Measurements from ENCODE around the gene NBEAL2. TPM values are rescaled to one million over a fixed set of nuclear protein-coding genes. Genes with fewer than 3 reads are reported as not detected.
A peak's percentile ranks its signal among the peaks of the same experiment; 100 is the strongest.

Gene NBEAL2, protein sequence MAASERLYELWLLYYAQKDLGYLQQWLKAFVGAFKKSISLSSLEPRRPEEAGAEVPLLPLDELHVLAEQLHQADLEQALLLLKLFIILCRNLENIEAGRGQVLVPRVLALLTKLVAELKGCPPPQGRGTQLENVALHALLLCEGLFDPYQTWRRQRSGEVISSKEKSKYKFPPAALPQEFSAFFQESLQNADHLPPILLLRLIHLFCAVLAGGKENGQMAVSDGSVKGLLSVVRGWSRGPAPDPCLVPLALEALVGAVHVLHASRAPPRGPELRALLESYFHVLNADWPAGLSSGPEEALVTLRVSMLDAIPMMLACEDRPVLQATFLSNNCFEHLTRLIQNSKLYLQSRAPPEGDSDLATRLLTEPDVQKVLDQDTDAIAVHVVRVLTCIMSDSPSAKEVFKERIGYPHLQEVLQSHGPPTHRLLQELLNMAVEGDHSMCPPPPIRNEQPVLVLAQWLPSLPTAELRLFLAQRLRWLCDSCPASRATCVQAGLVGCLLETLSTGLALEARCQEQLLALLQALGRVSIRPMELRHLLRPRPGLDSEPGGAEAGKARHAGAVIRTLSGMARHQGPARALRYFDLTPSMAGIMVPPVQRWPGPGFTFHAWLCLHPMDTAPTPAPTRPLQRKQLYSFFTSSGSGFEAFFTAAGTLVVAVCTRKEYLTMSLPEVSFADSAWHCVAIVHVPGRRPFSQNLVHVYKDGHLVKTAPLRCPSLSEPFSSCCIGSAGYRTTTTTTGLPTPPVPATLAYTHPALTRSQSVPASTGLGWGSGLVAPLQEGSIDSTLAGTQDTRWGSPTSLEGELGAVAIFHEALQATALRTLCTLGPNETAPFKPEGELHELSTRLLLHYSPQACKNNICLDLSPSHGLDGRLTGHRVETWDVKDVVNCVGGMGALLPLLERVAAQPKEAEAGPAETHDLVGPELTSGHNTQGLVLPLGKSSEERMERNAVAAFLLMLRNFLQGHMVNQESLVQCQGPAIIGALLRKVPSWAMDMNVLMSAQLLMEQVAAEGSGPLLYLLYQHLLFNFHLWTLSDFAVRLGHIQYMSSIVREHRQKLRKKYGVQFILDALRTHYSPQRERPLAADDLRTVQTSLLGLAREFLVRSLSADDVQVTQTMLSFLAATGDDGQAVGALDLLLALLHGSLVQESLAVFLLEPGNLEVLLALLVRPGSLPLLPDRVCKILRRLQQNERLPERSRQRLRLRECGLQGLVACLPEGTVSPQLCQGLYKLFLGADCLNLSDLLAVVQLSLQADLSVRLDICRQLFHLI (N-terminal part only)
- 14.8 and 16.3 TPM in 2 replicates for total RNA-seq (2014; rRNA removed; shearing (Covaris generic))
- polyA plus RNA-seq (2014; cell fraction: nucleus; rRNA removed) = 257 and 277 TPM in 2 replicates

DNA sequence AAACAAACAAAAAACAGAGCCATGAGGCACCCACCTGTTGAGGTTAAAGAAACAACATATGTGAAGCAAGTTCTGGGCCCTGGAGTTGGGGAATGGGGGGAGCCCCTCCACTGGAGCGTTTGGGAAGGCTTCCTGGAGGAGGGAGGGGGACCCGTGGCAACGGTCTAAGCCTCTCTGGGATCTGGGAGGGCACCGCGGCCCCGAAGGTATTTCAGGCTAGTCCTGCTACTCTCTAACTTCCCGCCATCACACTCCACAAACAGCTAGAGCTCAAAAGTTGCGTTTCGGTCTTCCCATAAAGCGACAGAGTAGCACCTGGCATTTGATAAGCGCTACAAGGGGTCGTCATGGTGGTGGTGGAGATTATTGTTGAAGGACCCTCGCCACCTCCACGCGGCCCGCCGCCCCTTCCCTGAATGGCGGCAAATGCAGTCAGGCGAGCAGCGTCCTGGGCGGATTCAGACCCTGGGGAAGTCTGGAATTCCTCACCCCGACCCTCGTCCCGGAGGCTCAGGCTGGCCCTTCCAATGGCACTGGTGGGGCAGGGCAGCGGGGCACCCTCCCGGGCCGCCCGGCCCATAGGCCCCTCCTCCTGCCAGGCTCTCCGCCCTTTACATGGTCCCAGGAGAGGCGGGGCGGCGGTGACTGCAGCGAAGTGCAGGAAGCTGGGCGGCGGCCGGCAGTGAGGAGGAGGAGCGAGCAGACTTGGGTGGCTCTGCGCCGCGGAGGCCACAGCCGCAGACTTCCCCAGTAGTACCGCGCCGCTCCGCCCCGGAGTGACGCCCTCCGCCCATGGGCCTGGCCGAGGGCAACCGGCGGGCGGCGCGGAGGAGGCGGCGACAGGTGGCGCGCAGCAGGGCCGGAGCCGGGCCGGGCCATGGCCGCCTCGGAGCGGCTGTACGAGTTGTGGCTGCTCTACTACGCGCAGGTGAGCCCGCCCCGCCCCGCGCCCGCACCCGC lies at the start of gene NBEAL2:
NBEAL2 (plus strand) TSS at position 682 of the 960 bp plus-strand sequence; CDS start at position 878, 196 bp downstream.
- DNase-seq (ENCODE audit: extremely low read depth, low read depth) = peak; percentile 88

DNA sequence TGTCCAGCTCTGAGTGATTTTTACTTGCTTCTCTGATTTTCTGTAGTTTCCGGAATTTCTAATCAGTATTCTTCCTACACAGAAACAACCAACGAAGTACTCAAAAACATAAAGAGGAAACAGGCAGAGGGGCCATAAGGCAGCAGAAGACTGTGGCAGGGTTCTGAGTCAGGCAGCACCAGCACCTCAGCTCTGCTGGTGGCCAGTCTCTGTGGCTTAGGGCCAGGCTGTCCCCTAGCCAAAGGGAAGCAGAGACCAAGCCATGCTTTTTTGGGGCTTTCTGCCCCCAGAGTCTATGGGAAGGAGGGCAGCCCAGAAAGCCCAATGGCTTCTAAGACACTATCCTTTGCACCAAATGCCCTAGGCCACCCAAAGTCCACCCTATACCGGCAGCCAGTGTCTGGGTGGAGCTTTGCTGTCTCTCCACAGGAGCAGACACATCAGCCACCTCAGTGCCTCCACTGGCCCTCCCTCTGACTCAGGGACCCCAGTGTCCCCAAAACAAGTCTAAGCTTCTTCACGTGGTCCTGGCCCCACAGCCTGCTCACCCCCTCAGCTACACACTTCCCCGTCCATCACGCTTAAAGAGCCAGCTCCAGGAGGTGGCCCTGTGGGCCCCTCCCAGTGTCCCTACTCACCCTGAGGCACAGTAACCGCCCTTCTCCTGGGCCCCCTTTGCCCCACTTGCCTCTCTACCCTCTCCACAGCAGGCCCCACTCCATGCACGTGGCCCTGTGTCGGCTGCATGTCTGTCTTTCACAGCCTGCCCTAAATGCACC lies 49.1 kb upstream of the NBEAL2 start:
- DNase-seq (ENCODE audit: extremely low read depth, low read depth) = no peak

DNA sequence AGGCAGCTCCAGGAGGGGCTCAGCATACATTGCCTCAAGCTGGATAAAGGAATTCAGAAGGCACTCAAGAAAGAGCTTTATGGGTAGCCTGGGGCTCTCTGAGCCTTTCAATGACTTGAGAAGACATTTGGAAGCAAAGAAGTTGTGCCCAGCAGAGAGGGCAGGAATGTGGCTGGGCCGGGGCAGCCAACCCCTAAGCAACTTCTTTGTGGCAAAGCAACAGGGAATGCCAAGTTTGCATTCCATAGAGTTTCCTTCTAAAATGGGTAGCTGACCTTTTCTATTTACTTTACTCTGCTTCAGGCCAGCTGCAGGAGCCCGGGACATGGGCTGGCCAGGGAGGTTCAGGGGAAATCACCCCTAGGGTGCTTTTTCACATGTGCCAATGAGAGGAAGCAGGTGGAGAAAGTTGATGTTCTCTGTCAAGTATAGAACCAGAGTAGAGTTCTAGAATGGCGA lies 48.5 kb upstream of the NBEAL2 start:
- no peak for DNase-seq (ENCODE audit: extremely low read depth, low read depth)

DNA sequence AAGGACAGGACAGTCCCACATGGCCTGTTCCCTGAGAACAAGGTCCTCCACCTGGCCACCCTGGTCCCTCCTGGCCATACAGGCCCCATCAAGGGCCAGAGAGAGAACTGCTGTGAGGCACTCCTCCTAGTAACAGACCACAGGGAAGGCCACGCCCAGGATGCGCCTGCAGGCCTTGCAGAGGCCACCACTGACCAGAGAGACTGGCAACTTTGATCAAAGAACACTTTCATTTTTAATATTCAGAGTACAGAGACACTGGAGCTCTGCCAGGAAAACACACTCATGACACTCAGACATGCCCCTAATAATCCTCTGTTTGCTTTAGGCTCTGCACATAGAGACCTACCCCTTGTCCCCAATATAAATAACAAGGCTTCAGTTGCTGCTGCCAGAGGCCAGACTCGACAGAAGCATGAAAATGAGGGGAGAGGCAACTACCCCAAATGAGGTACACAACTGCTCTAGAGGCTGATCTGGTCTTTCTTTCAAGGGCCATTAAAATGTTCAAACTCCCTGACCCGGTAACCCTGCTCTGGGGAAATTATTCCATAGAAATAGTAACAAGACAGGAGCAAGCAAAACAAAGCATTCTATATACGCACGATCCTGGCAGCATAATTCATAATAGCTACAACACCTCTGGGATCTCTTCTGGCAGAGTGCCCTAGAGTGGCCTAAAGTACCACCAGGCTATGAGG lies 47.7 kb upstream of the NBEAL2 start:
- DNase-seq (ENCODE audit: extremely low read depth, low read depth) = no peak

GRCh38 chr3:46932455-46933225 lies 46.8 kb upstream of the NBEAL2 start:
- DNase-seq (ENCODE audit: extremely low read depth, low read depth) = no peak

DNA sequence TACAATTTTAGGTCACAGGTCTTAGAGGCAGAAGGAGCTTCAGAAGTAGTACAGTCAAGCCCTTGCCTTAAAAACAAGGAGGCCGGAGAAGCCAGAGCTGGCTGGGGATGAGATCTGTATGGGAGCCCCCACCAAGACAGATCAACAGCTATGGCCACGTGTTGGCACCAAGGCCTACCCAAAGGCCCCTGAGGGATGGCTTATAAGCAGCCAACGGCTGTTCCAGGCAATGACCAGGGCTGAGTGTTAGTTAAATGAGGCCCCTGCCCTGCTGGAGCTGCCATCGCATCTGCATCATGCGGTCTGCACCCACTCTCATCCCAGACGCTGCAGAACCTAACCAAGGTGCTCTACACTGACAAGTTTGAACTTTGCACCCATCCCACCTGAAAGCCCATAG lies 46.2 kb upstream of the NBEAL2 start:
- no peak for DNase-seq (ENCODE audit: extremely low read depth, low read depth)

DNA sequence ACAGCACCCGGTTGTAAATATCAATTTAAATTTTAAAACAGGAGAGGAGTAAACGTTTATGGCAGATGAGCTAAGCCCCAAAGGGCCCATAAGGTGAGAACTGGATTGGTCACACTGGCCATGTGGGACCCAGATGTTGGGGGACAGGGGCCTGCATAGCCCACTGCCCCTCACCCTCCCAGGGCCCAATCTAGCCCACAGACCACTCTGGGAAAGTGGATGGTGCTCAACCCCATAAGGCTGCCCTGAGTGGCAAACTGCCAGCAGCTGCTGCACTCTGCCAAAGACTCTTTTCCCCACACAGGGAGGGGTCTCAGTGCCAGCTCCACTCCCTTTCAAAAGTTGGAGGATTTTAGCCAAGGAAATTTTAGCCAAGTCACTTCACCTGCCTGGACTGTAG lies 45.4 kb upstream of the NBEAL2 start:
- DNase-seq (ENCODE audit: extremely low read depth, low read depth) = no peak

- no peak for DNase-seq (ENCODE audit: extremely low read depth, low read depth)
These were observed 44.8 kb upstream of the NBEAL2 start for GRCh38 chr3:46934498-46935167.

GRCh38 chr3:46935168-46935858 lies 44.2 kb upstream of the NBEAL2 start:
- DNase-seq (ENCODE audit: extremely low read depth, low read depth) = peak; percentile 48

GRCh38 chr3:46935989-46936558 lies 43.4 kb upstream of the NBEAL2 start:
- no peak for DNase-seq (ENCODE audit: extremely low read depth, low read depth)

GRCh38 chr3:46936733-46937250 lies 42.7 kb upstream of the NBEAL2 start:
- DNase-seq (ENCODE audit: extremely low read depth, low read depth) = no peak

DNA sequence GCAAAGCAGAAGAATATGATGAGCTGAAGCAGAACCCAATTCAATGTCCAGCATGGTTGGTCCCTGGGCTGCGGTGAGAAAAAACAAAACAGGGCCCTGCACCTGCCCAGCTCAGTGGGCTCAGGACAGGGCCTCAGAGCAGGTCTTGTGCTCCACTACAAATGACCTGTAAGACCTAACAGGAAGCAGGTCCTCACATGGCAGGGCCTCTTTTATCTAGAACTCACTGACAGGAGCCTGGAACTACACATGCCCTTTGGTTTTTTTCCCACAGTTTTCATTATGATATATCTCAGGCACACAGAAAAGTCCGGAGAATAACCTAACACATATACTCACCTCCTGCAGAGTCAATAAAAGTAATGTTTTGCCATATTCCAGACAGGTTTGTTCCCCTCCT lies 41.3 kb upstream of the NBEAL2 start:
- DNase-seq (ENCODE audit: extremely low read depth, low read depth) = no peak

DNA sequence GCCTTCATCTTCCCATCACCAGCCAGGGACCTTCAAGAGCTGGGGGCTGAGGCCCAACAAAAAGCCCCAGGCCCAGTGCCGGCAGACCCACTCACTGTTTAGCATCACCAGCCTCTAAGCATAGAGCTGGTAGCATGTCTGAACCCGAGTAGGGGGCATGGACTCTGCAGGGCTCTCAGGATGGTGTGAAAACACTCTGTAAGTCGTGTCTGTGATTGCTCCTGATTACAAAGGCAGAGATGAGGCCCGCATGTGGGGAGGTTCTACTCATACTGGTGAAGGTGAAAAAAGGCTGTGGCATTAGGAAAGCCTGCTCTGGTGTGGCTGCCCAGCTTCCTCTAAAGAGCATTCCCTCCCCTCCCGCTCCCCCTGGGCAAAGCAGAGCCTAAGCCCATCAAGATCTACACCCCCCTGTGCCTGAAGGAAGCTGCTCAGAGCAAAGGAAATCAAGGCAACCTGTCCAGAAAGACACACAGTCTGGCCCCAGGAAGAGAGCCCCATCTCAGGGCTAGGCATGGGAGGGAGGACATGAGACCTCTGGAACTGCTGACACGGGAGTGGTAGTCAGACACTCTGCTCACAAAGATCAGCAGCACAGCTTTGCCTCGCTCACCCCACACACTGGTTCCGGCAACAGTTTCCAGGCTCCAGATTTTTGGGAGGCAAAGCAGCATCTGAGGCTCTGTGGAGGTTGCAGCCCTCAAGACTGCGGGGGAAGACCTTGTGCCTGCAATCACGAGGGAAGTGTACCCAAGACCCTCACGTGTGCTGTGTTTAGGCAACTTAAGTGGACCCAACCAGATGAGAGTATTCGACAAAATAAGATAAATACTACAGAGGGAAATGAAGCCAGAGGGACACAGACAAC lies 39.7 kb upstream of the NBEAL2 start:
- DNase-seq (ENCODE audit: extremely low read depth, low read depth) = no peak

GRCh38 chr3:46942076-46942475 lies 37.4 kb upstream of the NBEAL2 start:
- no peak for DNase-seq (ENCODE audit: extremely low read depth, low read depth)

All from NCI-H460 (cell line).